ENCODE results near the gene SPOUT1.

The SPOUT1 gene

GRCh38 chr9:128792978-128793686 lies 36.5 kb downstream of the SPOUT1 start:
- TF ChIP-seq ZFX (IDR thresholded peaks at IDR 0.05): no peak
- no peak for TF ChIP-seq CTCF (conservative IDR thresholded peaks at IDR 0.05)
- no peak overlapping the region for H3K27ac ChIP-seq

GRCh38 chr9:128792134-128792533 lies 37.5 kb downstream of the SPOUT1 start:
- H3K27ac ChIP-seq: no peak overlapping the region
- TF ChIP-seq ZFX (IDR thresholded peaks at IDR 0.05): no peak
- TF ChIP-seq CTCF (conservative IDR thresholded peaks at IDR 0.05): no peak

GRCh38 chr9:128790536-128790935 lies 39.1 kb downstream of the SPOUT1 start:
- TF ChIP-seq ZFX (IDR thresholded peaks at IDR 0.05) (no peak), CTCF (conservative IDR thresholded peaks at IDR 0.05) (no peak)
- no peak overlapping the region for H3K27ac ChIP-seq

- H3K27ac ChIP-seq: peak overlapping the region; percentile 84; the same call in 1 of the 2 replicates
- TF ChIP-seq ZFX (IDR thresholded peaks at IDR 0.05) (no peak), CTCF (conservative IDR thresholded peaks at IDR 0.05) (no peak)
Observed at GRCh38 chr9:128788445-128788844, 41.1 kb downstream of the SPOUT1 start.

- TF ChIP-seq CTCF (conservative IDR thresholded peaks at IDR 0.05): no peak
- TF ChIP-seq ZFX (IDR thresholded peaks at IDR 0.05): no peak
- H3K27ac ChIP-seq: peak overlapping the region; percentile 84
Observed at GRCh38 chr9:128787659-128788058, 41.9 kb downstream of the SPOUT1 start.

GRCh38 chr9:128786681-128787601 lies 42.7 kb downstream of the SPOUT1 start, which contains the start of gene TBC1D13:
TBC1D13 (plus strand) TSS chr9:128787253; CDS start chr9:128787354, 101 bp downstream.
- TF ChIP-seq ZFX (IDR thresholded peaks at IDR 0.05): peak; percentile 34; the same call in 1 of the 2 replicates
- no peak for TF ChIP-seq CTCF (conservative IDR thresholded peaks at IDR 0.05)
- H3K27ac ChIP-seq: peak within 1 kb of the TSS; percentile 84

GRCh38 chr9:128785427-128785826 lies 44.2 kb downstream of the SPOUT1 start:
- TF ChIP-seq ZFX (IDR thresholded peaks at IDR 0.05) (no peak), CTCF (conservative IDR thresholded peaks at IDR 0.05) (no peak)
- no peak overlapping the region for H3K27ac ChIP-seq
